Naive B cell (primary cell): ENCODE results near the gene KLHL26. TPM values are rescaled to one million over a fixed set of nuclear protein-coding genes. Genes with fewer than 3 reads are reported as not detected.
A peak's percentile ranks its signal among the peaks of the same experiment; 100 is the strongest.

Experiments
- ATAC-seq, 2 donors: fragments of 150-1000 bp; cut with Tn5 transposase; 2 replicates each; pipeline ENCODE4 v1.10.0; 2021; ENCODE audit warnings: low read depth in 2 of 2, mild to moderate bottlenecking in 2 of 2, moderate library complexity in 2 of 2
- DNase-seq: peaks from one replicate; pipeline ENCODE4 v3.0.0; 2022
- H3K27ac Mint-ChIP-seq, 6 donors: one replicate each; pipeline ENCODE4 v1.8.0; 2020 to 2022; ENCODE audit warnings: mild to moderate bottlenecking in 6 of 6, mixed read lengths in 6 of 6, moderate library complexity in 5 of 6, inconsistent platforms in 2 of 6
- H3K27me3 Mint-ChIP-seq, 3 donors: one replicate each; pipeline ENCODE4 v1.8.0; 2021 to 2022; ENCODE audit warnings: mixed read lengths in 3 of 3, mild to moderate bottlenecking in 1 of 3
- H3K36me3 Mint-ChIP-seq, 2 donors: one replicate each; pipeline ENCODE4 v1.8.0; 2020 to 2022; ENCODE audit warnings: mixed read lengths in 2 of 2, inconsistent platforms in 1 of 2, mild to moderate bottlenecking in 1 of 2
- H3K4me1 Mint-ChIP-seq, 3 donors: one replicate each; pipeline ENCODE4 v1.8.0; 2020 to 2022; ENCODE audit warnings: mixed read lengths in 3 of 3, inconsistent platforms in 1 of 3, mild to moderate bottlenecking in 1 of 3, moderate library complexity in 1 of 3
- H3K4me3 Mint-ChIP-seq, 8 donors: one replicate each; pipeline ENCODE4 v1.8.0; 2020 to 2022; ENCODE audit warnings: mild to moderate bottlenecking in 8 of 8, mixed read lengths in 8 of 8, moderate library complexity in 8 of 8, inconsistent platforms in 2 of 8
- H3K9me3 Mint-ChIP-seq, 7 donors: one replicate each; pipeline ENCODE4 v1.8.0; 2020 to 2022; ENCODE audit warnings: mixed read lengths in 7 of 7, mild to moderate bottlenecking in 5 of 7, inconsistent platforms in 2 of 7, moderate library complexity in 1 of 7
- polyA plus RNA-seq, 6 donors: library from polyadenylated mRNA; unstranded; fragments of 300-500 nt; fragmentation: Illumina TruSeq; gene quantifications; one replicate each; pipeline ENCODE4 v1.2.3, GENCODE V29; 2021; ENCODE audit warnings: low read depth in 6 of 6

Gene KLHL26
- polyA plus RNA-seq, 6 donors from 2014 or later = 2.0 to 3.7 (median 3.6) TPM; not detected in 1

GRCh38 chr19:18605196-18605545 is 31.7 kb upstream of the KLHL26 start:
- H3K9me3 Mint-ChIP-seq = peaks cover 0 to 2% (median 0%) of the 10 kb centered on the region in 7 donors
- peak overlapping the region in 7 of 8 donors; percentile 28 to 84 (median 65) for H3K4me3 Mint-ChIP-seq
- H3K27me3 Mint-ChIP-seq = peaks cover 35 to 76% (median 61%) of the 10 kb centered on the region in 3 donors
- DNase-seq (no peak), ATAC-seq (no peak)
- peaks cover 14 to 36% (median 26%) of the 10 kb centered on the region in 3 donors for H3K4me1 Mint-ChIP-seq
- H3K36me3 Mint-ChIP-seq = no peaks in the 10 kb centered on the region
- peak overlapping the region in 4 of 6 donors; percentile 45 to 90 (median 72) for H3K27ac Mint-ChIP-seq

DNA sequence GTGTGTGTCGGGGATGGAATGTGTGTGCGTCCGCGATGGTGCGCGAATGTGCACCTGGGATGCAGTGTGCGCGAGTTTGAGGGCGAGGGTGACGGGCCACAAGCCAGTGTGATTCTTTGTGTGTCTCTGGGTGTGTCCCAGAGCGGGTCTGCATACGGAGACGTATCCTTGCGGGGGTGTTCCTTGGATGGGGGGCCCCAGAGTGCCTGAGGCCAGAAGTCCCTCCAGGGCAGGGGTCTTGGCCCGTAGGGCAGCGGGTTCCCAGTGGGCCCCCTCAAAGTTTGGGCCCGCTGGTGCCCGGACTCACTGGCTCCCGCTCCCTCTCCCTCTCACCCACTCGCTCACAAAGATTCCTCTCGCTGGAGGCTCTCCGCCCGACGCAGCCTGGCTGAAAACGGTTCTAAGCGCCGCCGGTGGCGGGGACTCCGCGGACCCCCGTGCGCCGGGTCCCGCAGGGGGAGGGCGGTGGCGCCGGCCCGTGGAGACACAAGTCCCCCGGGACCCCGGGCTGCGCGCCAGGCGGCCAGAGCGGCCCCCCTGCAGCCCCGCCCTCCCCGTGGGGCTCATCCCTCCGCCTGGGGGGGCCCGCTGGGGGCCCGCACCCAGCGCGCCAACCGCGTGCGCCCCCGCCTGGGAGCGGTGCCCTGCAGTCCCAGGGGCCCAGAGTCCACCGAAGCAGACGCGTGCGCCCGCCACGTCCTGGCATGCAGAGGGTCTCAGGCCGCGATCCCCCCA is 31.1 kb upstream of the KLHL26 start:
- ATAC-seq = no peak
- Mint-ChIP-seq H3K9me3 (peaks cover 0 to 2% (median 0%) of the 10 kb centered on the region in 7 donors), H3K36me3 (no peaks in the 10 kb centered on the region), H3K27me3 (peaks cover 35 to 72% (median 62%) of the 10 kb centered on the region in 3 donors), H3K27ac (peak overlapping the region in 4 of 6 donors; percentile 45 to 90 (median 72)), H3K4me3 (peak overlapping the region; percentile 28 to 84 (median 56)), H3K4me1 (peaks cover 14 to 36% (median 26%) of the 10 kb centered on the region in 3 donors)
- no peak for DNase-seq

GRCh38 chr19:18606281-18607225 is 30.3 kb upstream of the KLHL26 start, which contains the start of gene CRLF1:
CRLF1 (minus strand) TSS chr19:18606799; CDS start chr19:18606656, 143 bp downstream.
- Mint-ChIP-seq H3K36me3 (no peaks in the 10 kb centered on the region), H3K4me1 (peaks cover 20 to 42% (median 31%) of the 10 kb centered on the region in 3 donors), H3K27me3 (peaks cover 41 to 74% (median 66%) of the 10 kb centered on the region in 3 donors), H3K27ac (peak within 1 kb of the TSS in 3 of 6 donors; percentile 55 to 81 (median 59)), H3K9me3 (peaks cover 0 to 2% (median 0%) of the 10 kb centered on the region in 7 donors), H3K4me3 (peak within 1 kb of the TSS in 7 of 8 donors; percentile 35 to 84 (median 65))
- ATAC-seq = no peak
- DNase-seq = no peak

GRCh38 chr19:18607226-18608101 is 29.4 kb upstream of the KLHL26 start:
- peaks cover 44 to 74% (median 66%) of the 10 kb centered on the region in 3 donors for H3K27me3 Mint-ChIP-seq
- peak overlapping the region in 2 of 6 donors; percentile 59 to 81 for H3K27ac Mint-ChIP-seq
- H3K9me3 Mint-ChIP-seq = peaks cover 0 to 2% (median 0%) of the 10 kb centered on the region in 7 donors
- H3K4me1 Mint-ChIP-seq = peaks cover 26 to 50% (median 38%) of the 10 kb centered on the region in 3 donors
- ATAC-seq = no peak
- no peak for DNase-seq
- no peaks in the 10 kb centered on the region for H3K36me3 Mint-ChIP-seq
- peak overlapping the region in 6 of 8 donors; percentile 34 to 72 (median 46) for H3K4me3 Mint-ChIP-seq

DNA sequence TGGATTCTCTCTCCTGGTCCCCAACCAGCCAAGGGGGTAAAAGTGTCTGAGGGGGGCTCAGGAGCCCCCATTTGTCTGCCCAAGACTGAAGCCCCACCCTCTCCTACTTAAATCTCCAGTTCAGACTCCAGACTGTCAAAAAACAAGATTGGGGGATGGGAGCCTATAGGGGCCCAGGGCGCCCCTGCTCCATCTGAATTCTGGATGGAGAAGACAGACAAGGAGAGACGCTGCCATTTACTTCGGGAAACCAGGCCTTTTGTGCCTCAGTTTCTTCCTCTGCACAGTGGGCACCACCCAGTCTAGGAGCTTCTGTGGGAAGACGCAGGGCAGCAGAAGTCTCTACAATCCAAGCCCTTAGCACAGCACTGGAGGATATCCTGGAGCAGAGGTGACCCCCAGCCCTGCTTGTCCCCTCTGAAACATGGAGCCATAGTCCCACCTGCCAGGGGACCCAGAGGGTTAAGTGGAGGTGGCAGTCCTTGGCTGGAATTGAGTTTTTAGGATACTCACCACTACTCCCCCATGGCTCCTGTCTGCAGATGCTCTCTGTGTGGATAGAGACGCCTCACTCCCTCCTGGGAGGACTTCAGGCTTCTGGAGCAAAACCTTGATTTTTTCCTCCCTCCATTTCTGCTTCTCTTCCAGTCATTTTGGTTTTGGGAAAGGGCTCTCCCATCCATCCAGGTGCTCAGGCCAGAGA is 28.6 kb upstream of the KLHL26 start:
- Mint-ChIP-seq H3K9me3 (peaks cover 0 to 2% (median 0%) of the 10 kb centered on the region in 7 donors), H3K27me3 (peaks cover 40 to 72% (median 66%) of the 10 kb centered on the region in 3 donors), H3K36me3 (no peaks in the 10 kb centered on the region), H3K27ac (no peak overlapping the region), H3K4me1 (peaks cover 25 to 50% (median 37%) of the 10 kb centered on the region in 3 donors), H3K4me3 (peak overlapping the region in 6 of 8 donors; percentile 2 to 75 (median 46))
- ATAC-seq = no peak
- DNase-seq = no peak

DNA sequence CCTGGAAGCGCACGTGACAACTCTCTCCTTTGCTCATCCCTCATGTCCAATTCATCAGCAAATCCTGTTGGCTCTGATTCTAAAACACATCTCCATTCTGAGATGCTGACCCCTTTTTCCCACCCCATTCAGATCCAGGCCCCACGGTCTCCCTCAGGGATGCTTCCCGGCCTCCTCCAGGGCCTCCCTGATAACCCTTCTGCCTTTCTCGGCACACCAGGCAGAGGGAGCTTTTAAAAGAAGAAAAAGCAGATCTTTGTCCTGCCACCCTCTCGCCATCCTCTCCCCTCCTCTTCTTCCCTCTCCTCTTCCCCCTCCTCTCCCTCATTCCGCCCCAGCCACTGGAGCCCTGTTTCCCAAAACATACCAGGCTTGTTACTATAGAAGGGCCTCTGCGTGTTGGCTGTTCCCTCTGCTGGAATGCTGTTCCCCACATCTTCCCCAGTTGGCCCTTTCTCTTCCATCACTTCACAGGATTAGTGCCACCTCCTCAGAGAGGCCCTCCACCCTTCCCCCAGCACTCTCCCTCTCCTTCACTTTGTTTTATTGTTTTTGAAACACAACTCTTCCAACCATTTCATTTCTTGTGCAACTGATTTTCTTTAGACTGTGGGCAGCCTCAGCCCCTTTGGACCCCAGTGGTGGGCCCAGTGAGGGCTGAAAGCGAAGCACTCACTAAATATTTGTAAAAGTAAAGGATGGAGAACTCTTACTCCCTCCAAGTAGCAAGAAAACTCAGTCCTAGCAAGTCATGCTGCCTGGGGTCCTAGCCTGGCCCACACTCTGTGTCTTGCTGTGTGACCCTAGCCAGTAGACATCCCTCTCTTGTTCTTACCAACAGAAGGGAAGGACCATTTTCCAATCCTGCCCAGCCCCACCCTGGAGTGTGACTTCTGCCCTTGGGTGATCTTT is 27.8 kb upstream of the KLHL26 start:
- Mint-ChIP-seq H3K27ac (peak overlapping the region in 1 of 6 donors; percentile 84), H3K4me1 (peaks cover 29 to 56% (median 39%) of the 10 kb centered on the region in 3 donors), H3K36me3 (no peaks in the 10 kb centered on the region), H3K27me3 (peaks cover 38 to 78% (median 70%) of the 10 kb centered on the region in 3 donors), H3K4me3 (peak overlapping the region in 6 of 8 donors; percentile 2 to 75 (median 44)), H3K9me3 (peaks cover 0 to 2% (median 0%) of the 10 kb centered on the region in 7 donors)
- DNase-seq = no peak
- no peak for ATAC-seq

- H3K4me3 Mint-ChIP-seq = peak overlapping the region in 1 of 8 donors; percentile 51
- DNase-seq (no peak), ATAC-seq (no peak)
- peaks cover 32 to 59% (median 41%) of the 10 kb centered on the region in 3 donors for H3K4me1 Mint-ChIP-seq
- H3K9me3 Mint-ChIP-seq = peaks cover 0 to 2% (median 0%) of the 10 kb centered on the region in 7 donors
- no peaks in the 10 kb centered on the region for H3K36me3 Mint-ChIP-seq
- no peak overlapping the region for H3K27ac Mint-ChIP-seq
- peaks cover 38 to 79% (median 73%) of the 10 kb centered on the region in 3 donors for H3K27me3 Mint-ChIP-seq
Observed at GRCh38 chr19:18609717-18610051, 27.1 kb upstream of the KLHL26 start.

GRCh38 chr19:18610245-18610555 is 26.6 kb upstream of the KLHL26 start:
- H3K27me3 Mint-ChIP-seq = peaks cover 38 to 79% (median 73%) of the 10 kb centered on the region in 3 donors

DNA sequence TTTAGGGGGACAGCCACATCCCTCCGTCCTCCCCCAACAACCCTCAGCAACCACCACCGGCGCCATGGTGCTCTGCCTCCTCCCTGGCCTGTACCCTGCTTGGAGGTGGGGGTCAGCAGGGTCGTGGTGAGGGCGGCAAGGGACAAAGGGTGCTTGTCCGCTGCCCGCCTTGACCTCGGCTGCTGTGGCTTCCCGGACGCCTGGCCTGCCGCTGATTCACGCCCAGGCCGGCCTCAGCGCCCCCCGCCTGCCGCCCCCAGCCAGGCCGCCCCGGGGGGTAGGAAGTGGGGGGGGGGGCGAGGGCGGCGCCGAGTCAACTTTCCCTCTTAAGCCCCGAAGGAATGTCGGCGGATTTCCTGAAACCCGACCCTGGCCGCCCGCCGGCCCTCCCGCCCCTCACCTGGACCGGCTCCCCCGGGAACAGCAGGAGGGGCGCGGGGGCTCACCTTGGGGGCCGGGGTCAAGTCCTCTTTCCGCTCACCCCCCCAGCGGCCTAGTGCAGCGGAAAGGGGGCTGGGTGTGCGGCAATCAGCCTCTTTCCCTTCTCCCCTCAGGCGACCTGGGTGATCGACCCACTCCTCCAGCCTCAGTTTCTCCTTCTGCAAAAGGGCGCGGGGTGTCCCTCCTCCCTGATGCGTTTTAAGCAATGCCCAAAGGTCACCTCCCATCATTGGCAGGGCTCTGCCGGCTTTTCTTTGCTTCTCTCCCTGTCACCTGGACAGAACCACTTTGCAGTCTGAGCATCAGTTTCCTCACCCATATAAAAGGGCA is 26.1 kb upstream of the KLHL26 start:
- Mint-ChIP-seq H3K4me1 (peaks cover 28 to 51% (median 36%) of the 10 kb centered on the region in 3 donors), H3K27ac (peak overlapping the region in 3 of 6 donors; percentile 10 to 70 (median 15)), H3K36me3 (no peaks in the 10 kb centered on the region)

More at GRCh38 chr19:18610245-18610555, 26.6 kb upstream of the KLHL26 start:
- DNase-seq = no peak
- ATAC-seq = no peak
- Mint-ChIP-seq H3K9me3 (peaks cover 0 to 2% (median 0%) of the 10 kb centered on the region in 7 donors), H3K27ac (no peak overlapping the region), H3K4me3 (peak overlapping the region in 2 of 8 donors; percentile 35 to 51), H3K36me3 (no peaks in the 10 kb centered on the region), H3K4me1 (peaks cover 31 to 55% (median 38%) of the 10 kb centered on the region in 3 donors)

DNA sequence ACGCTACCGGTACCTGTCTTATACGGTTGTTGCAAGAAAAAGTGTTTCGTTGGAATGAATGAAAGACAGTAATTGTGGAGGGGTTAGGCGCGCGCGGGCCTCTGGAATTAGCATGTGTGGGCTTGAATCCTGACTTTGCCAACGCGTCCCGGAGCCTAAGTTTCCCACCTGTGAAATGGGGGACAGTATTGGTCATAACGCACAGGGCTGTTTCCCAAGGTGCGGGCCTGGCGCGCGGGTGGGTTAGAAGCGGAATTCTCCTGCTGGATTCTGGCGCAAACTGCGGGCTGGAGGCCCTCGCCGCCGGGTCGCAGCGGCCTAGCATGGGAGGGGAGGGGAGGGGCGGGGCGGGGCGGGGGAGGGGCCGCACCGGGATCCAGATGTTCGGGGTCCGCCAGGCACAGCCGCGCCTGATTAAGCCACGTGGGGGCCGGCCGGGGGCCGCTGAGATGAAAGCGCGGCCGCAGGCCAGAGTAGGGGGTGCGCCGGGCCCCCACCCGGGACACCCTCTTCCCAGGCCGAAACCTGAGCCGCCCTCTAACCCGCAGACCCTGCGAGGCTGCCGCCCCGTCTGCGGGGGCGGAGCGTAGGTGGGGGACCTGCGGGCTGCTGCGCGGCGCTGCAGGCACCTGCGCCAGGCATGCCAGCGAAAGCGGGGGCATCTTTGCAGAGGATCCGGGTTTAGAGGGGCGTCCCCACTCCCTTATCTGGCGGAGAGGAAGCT is 25.3 kb upstream of the KLHL26 start:
- peaks cover 28 to 51% (median 36%) of the 10 kb centered on the region in 3 donors for H3K4me1 Mint-ChIP-seq
- H3K36me3 Mint-ChIP-seq = no peaks in the 10 kb centered on the region
- H3K4me3 Mint-ChIP-seq = peak overlapping the region; percentile 72 to 91 (median 86)
- ATAC-seq = peak; percentile 60 to 62
- peak overlapping the region in 3 of 6 donors; percentile 10 to 70 (median 15) for H3K27ac Mint-ChIP-seq
- H3K9me3 Mint-ChIP-seq = peaks cover 0 to 2% (median 0%) of the 10 kb centered on the region in 7 donors
- H3K27me3 Mint-ChIP-seq = peaks cover 35 to 87% (median 68%) of the 10 kb centered on the region in 3 donors
- peak; percentile 36 for DNase-seq

More for the DNA sequence above, 26.1 kb upstream of the KLHL26 start:
- Mint-ChIP-seq H3K9me3 (peaks cover 0 to 2% (median 0%) of the 10 kb centered on the region in 7 donors), H3K27me3 (peaks cover 35 to 79% (median 68%) of the 10 kb centered on the region in 3 donors), H3K4me3 (peak overlapping the region; percentile 42 to 85 (median 69))
- ATAC-seq = no peak
- no peak for DNase-seq
